ENCODE data around the gene GARNL3.

The GARNL3 gene

DNA sequence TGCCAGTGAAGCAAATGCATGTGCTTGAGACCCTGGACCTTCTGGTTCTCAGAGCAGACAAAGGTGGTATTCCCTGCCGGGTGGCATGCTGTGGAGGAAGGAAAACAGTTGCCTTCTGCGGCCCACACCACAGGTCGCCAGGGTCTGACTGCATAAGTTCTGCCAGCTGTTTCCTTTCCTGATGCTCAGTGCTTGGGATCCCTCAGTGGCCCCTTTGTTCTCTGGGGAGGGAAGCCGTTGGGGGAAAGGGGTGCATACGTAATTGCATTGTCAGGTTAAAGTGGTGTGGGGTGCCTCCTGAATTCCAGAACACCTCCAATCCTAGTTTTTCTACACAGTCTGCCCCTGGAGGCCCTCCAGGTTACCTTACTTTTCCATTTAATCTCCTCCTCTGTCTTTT, 89.3 kb downstream of the GARNL3 start:
- no peak overlapping the region for H3K4me3 ChIP-seq (ENCODE audit: low read depth, low read length)
- TF ChIP-seq CTCF (IDR thresholded peaks at IDR 0.05; ENCODE audit: borderline replicate concordance, insufficient read depth, low read depth, low read length): no peak

DNA sequence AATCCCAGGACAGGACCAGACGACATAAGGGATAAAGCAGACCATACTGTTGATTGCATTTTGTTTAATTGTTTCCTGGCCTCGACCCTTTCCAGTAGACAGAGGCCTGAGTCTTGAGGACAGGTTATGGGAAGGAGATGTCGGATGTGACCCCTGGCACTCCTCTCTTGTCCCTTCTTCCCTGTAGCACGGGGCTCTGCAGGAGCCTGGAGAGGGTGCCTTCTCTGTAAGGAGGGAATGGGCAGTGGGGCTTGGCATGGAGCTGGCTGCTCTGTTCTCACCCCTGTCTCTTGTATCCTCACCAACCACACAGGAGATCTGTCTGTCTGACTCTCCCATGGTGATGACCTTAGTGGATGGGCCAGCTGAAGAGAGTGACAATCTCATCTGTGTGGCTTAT, 92.3 kb downstream of the GARNL3 start:
- no peak for TF ChIP-seq CTCF (IDR thresholded peaks at IDR 0.05; ENCODE audit: borderline replicate concordance, insufficient read depth, low read depth, low read length)
- H3K4me3 ChIP-seq (ENCODE audit: low read depth, low read length): no peak overlapping the region

DNA sequence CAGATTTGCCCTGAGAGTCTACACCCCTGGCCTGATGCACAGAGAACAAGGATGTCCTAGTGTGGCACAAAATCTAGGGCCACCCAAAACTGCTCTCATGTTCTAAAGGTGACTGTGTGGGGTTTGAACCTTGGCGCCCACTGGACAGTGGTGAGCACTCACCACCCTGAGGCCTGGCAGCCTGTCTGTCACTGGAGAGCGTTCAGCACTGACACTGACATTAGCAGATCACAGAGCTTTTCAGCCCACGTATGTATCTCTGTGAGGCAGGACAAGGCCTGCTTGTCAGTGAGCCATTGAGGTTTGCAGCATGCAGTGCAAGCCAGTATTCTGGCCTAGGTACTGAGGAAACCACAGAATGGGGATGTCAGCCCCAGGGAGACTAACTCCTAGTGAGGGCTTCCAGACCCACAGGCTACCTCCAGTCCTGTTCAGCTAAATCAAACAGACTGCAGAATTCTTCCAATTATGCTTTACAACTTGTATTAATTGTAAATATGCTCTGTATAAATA, 93.5 kb downstream of the GARNL3 start:
- no peak overlapping the region for H3K4me3 ChIP-seq (ENCODE audit: low read depth, low read length)
- no peak for TF ChIP-seq CTCF (IDR thresholded peaks at IDR 0.05; ENCODE audit: borderline replicate concordance, insufficient read depth, low read depth, low read length)

DNA sequence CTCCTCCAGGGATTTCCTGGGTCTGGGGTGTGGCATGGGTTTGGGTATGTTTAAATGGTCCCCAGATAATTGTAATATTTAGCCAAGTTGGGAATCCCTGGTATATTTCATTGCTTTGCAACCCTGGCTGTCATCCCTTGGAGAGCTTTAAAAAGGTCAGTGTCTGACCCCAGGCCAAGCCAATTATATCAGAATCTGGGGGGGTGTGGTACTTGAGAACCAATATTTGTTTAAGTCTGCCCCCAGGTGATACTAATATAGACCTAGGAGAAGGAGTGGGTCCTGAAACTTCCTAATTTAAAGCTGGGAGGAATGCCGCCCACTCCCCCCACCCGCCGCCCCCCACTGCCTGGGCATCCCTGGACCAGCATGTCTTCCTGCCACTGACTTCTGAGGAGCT, 94.2 kb downstream of the GARNL3 start:
- no peak for TF ChIP-seq CTCF (IDR thresholded peaks at IDR 0.05; ENCODE audit: borderline replicate concordance, insufficient read depth, low read depth, low read length)

DNA sequence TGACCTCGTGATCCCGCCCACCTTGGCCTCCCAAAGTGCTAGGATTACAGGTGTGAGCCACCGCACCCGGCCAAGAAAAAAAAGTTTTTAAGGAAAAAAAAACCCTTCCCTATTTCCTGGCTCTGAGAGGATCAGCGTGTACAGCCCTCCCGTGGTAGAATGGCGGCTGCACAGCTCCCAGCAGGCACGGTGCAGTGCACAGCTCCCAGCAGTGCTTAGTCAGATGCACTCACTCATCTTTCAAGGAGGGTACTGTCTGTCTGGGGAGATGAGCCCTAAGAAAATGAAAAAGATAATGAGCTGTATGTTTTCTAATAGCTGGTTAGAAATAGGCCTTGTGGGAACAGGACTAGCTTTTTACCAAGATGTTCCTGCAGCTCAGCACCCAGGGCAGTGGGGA, 95.7 kb downstream of the GARNL3 start:
- TF ChIP-seq CTCF (IDR thresholded peaks at IDR 0.05; ENCODE audit: borderline replicate concordance, insufficient read depth, low read depth, low read length): no peak
- no peak overlapping the region for H3K4me3 ChIP-seq (ENCODE audit: low read depth, low read length)

More for the DNA sequence above, 94.2 kb downstream of the GARNL3 start:
- H3K4me3 ChIP-seq (ENCODE audit: low read depth, low read length): no peak overlapping the region

- no peak overlapping the region for H3K4me3 ChIP-seq (ENCODE audit: low read depth, low read length)
- no peak for TF ChIP-seq CTCF (IDR thresholded peaks at IDR 0.05; ENCODE audit: borderline replicate concordance, insufficient read depth, low read depth, low read length)
Measured at GRCh38 chr9:127360829-127361228, 96.3 kb downstream of the GARNL3 start.

GRCh38 chr9:127361561-127361960, 97.0 kb downstream of the GARNL3 start:
- no peak overlapping the region for H3K4me3 ChIP-seq (ENCODE audit: low read depth, low read length)
- no peak for TF ChIP-seq CTCF (IDR thresholded peaks at IDR 0.05; ENCODE audit: borderline replicate concordance, insufficient read depth, low read depth, low read length)

Data from GM12875 (cell line).